Neural cell (in vitro differentiated cells): Measurements from ENCODE around the gene CTNNA2.
A peak's percentile ranks its signal among the peaks of the same experiment; 100 is the strongest.

Experiments
- EP300 ChIP-seq: fragments of 450-650 bp; conservative IDR thresholded peaks from 2 replicates; pipeline ENCODE4 v1.6.1; 2014; ENCODE audit warnings: antibody characterized with exemption, mild to moderate bottlenecking, moderate library complexity; ENCODE audit not compliant: poor library complexity, severe bottlenecking
- POLR2AphosphoS5 ChIP-seq: IDR thresholded peaks from 2 replicates; pipeline ENCODE4 v1.6.1; 2012
- TAF1 ChIP-seq: IDR thresholded peaks from 2 replicates; pipeline ENCODE4 v1.6.1; 2012; ENCODE audit warnings: low read depth
- TF ChIP-seq, protein P1 (sequence below): fragments of 450-650 bp; IDR thresholded peaks from 2 replicates; pipeline ENCODE4 v1.5.1; 2014; ENCODE audit warnings: antibody characterized with exemption, mild to moderate bottlenecking, moderate library complexity; ENCODE audit not compliant: poor library complexity, severe bottlenecking

DNA sequence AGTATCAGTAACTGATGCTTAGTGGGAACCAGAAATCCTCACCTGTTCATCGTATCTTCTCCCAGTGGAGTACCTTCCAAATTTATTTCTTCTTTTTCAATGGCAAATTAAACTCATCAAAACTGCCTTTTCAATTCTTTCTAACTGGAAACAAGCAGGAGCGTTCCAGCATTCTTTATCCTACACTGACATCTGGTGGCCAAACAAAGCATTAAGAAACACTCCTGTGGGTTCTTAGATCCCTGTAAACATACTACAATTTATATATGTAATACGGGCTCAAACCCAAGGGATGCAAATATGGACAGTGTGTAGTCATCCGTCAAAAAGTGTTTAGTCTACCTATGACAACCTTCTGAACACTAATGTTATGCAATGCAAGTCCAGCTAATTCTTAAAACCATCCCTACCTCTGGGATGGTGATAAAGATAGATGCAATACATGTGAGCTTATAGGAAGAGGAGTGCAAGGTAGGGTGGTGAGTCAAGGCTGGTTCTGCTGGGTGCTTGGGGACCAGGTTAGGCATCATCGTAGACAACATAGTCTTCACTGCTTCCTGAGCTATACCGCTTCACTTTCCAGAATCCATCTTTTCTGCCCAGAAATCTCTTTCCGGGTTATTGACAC, 375.0 kb downstream of the CTNNA2 start:
- TF ChIP-seq, protein P1, sequence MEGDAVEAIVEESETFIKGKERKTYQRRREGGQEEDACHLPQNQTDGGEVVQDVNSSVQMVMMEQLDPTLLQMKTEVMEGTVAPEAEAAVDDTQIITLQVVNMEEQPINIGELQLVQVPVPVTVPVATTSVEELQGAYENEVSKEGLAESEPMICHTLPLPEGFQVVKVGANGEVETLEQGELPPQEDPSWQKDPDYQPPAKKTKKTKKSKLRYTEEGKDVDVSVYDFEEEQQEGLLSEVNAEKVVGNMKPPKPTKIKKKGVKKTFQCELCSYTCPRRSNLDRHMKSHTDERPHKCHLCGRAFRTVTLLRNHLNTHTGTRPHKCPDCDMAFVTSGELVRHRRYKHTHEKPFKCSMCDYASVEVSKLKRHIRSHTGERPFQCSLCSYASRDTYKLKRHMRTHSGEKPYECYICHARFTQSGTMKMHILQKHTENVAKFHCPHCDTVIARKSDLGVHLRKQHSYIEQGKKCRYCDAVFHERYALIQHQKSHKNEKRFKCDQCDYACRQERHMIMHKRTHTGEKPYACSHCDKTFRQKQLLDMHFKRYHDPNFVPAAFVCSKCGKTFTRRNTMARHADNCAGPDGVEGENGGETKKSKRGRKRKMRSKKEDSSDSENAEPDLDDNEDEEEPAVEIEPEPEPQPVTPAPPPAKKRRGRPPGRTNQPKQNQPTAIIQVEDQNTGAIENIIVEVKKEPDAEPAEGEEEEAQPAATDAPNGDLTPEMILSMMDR, result peak; percentile 90
- TF ChIP-seq TAF1 (no peak), EP300 (no peak), POLR2AphosphoS5 (no peak)
